BLaER1 treated with 17β-estradiol and CSF1 and Interleukin-3, amounts not matched to agents 10 nM and 100 nM (cell line): ENCODE data around the gene SHISA9.
A peak's percentile ranks its signal among the peaks of the same experiment; 100 is the strongest.
"Not testable (repeated sequence)": the region's sequence is repeated elsewhere in the genome, so short reads cannot be mapped to it uniquely, and the experiment has no call there.

Source experiments
- H3K27ac ChIP-seq, 11 experiments: shearing (Covaris generic); formaldehyde crosslinking; 2 replicates each; pipeline ENCODE4 v1.8.1; 2022
- H3K27me3 ChIP-seq, 11 experiments: shearing (Covaris generic); formaldehyde crosslinking; 2 replicates each; pipeline ENCODE4 v1.8.1; 2022
- H3K36me3 ChIP-seq, 11 experiments: shearing (Covaris generic); formaldehyde crosslinking; 2 replicates each; pipeline ENCODE4 v1.8.1; 2022
- H3K4me1 ChIP-seq, 10 experiments: shearing (Covaris generic); formaldehyde crosslinking; 2 replicates each; pipeline ENCODE4 v1.8.1; 2022
- H3K4me2 ChIP-seq, 11 experiments: shearing (Covaris generic); formaldehyde crosslinking; 2 replicates each; pipeline ENCODE4 v1.8.1; 2022
- H3K4me3 ChIP-seq, 10 experiments: shearing (Covaris generic); formaldehyde crosslinking; 2 replicates each; pipeline ENCODE4 v1.8.1; 2022
- H3K9ac ChIP-seq, 11 experiments: shearing (Covaris generic); formaldehyde crosslinking; 2 replicates each; pipeline ENCODE4 v1.8.1; 2022
- H3K9me3 ChIP-seq, 11 experiments: shearing (Covaris generic); formaldehyde crosslinking; replicated peaks in 1 of 11; 2 replicates each; pipeline ENCODE4 v1.8.1; 2022
- H4K20me1 ChIP-seq, 11 experiments: shearing (Covaris generic); formaldehyde crosslinking; 2 replicates each; pipeline ENCODE4 v1.8.1; 2022
- Cebpa-rat ChIP-seq, 11 experiments: shearing (Covaris generic); IDR thresholded peaks; 2 replicates each; pipeline ENCODE4 v1.8.1; 2022

The SHISA9 gene

DNA sequence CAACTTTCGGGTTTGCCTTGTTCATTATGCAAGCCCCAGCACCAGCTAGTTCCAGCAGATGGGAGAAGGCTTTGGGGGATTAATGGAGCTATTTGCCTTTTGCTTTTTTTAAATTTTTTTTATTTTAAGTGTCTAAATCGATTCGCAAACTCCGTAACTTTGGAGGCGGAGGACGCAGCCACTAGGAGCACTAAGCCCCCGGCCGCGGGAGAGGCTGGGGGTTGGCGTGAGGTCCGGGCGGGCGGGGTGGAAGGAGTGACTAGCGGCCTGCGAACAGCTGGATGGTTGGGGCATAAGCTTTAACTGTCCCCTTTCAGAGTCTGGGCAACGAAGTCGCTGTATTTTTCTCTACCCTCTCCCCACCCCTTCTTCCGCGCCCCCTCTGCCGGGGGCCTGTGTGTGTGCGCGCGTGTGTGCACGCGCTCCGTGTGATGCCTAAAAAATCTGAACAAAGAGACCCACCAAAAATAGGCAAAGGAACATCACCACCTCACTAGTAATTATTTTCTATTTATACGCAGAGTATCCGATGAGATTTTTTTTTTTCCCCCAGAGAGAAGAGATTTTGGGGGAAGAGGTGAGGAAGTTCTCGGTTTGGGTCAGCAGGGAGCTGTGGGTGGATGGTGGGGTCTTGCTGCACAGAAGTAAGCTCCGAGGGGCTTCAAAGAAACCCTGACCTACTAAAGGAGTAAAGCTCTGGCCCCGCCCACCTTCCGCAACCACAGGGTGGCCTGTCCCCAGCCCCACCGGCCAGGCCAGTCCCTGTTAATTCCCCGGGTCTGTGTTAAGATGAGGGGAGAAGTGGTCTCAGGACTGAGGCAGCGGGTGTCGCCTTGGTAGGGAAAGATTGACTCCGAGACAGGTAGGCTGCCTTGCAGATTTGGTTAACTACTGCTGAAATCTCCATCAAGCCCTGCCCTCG is 2.3 kb downstream of the SHISA9 start:
- peaks cover 69 to 81% (median 78%) of the 10 kb centered on the region in 11 experiments for H3K27me3 ChIP-seq
- no peak overlapping the region for H3K27ac ChIP-seq
- H3K4me2 ChIP-seq: peak overlapping the region; percentile 93 to 100 (median 95)
- H3K4me3 ChIP-seq: peak overlapping the region; percentile 6 to 67 (median 57); a peak in 16 of 20 replicates
- H3K4me1 ChIP-seq: peaks cover 23 to 32% (median 29%) of the 10 kb centered on the region in 10 experiments
- no peaks in the 10 kb centered on the region for H3K9me3 ChIP-seq
- no peak overlapping the region for H3K9ac ChIP-seq
- H4K20me1 ChIP-seq: peaks cover 0 to 56% (median 34%) of the 10 kb centered on the region in 11 experiments; a peak in 16 of 22 replicates
- no peak for TF ChIP-seq Cebpa-rat (IDR thresholded peaks at IDR 0.05)
- H3K36me3 ChIP-seq: no peaks in the 10 kb centered on the region

- Histone ChIP-seq H4K20me1 (peaks cover 0 to 53% (median 34%) of the 10 kb centered on the region in 11 experiments; a peak in 16 of 22 replicates), H3K4me2 (peak overlapping the region; percentile 93 to 100 (median 95); a peak in 16 of 22 replicates), H3K36me3 (no peaks in the 10 kb centered on the region), H3K9me3 (no peaks in the 10 kb centered on the region), H3K27me3 (peaks cover 63 to 74% (median 72%) of the 10 kb centered on the region in 11 experiments), H3K27ac (no peak overlapping the region), H3K4me1 (peaks cover 23 to 32% (median 29%) of the 10 kb centered on the region in 10 experiments), H3K9ac (no peak overlapping the region), H3K4me3 (peak overlapping the region in 1 of 10 experiments; percentile 52; a peak in 1 of 20 replicates)
- no peak for TF ChIP-seq Cebpa-rat (IDR thresholded peaks at IDR 0.05)
Observed at GRCh38 chr16:12904329-12904671, 2.9 kb downstream of the SHISA9 start.

GRCh38 chr16:12906271-12906670 is 4.9 kb downstream of the SHISA9 start:
- peaks cover 0 to 7% (median 0%) of the 10 kb centered on the region in 11 experiments; a peak in 3 of 22 replicates for H3K9me3 ChIP-seq
- no peak overlapping the region for H3K4me2 ChIP-seq
- no peaks in the 10 kb centered on the region; a peak in 1 of 22 replicates for H3K36me3 ChIP-seq
- H3K27ac ChIP-seq: no peak overlapping the region
- no peak for TF ChIP-seq Cebpa-rat (IDR thresholded peaks at IDR 0.05)
- H3K9ac ChIP-seq: no peak overlapping the region
- H4K20me1 ChIP-seq: peaks cover 0 to 34% (median 26%) of the 10 kb centered on the region in 11 experiments; a peak in 15 of 22 replicates
- H3K4me3 ChIP-seq: no peak overlapping the region
- H3K4me1 ChIP-seq: peaks cover 23 to 31% (median 29%) of the 10 kb centered on the region in 10 experiments
- H3K27me3 ChIP-seq: peaks cover 43 to 55% (median 52%) of the 10 kb centered on the region in 11 experiments

- H3K27me3 ChIP-seq: peaks cover 37 to 48% (median 46%) of the 10 kb centered on the region in 11 experiments
- H3K27ac ChIP-seq: no peak overlapping the region
- no peak overlapping the region for H3K9ac ChIP-seq
- H4K20me1 ChIP-seq: peaks cover 0 to 29% (median 21%) of the 10 kb centered on the region in 11 experiments; a peak in 15 of 22 replicates
- no peaks in the 10 kb centered on the region; a peak in 1 of 22 replicates for H3K36me3 ChIP-seq
- H3K4me3 ChIP-seq: no peak overlapping the region
- TF ChIP-seq Cebpa-rat (IDR thresholded peaks at IDR 0.05): no peak
- peaks cover 0 to 7% (median 0%) of the 10 kb centered on the region in 11 experiments; a peak in 3 of 22 replicates for H3K9me3 ChIP-seq
- no peak overlapping the region for H3K4me2 ChIP-seq
- H3K4me1 ChIP-seq: peaks cover 22 to 32% (median 28%) of the 10 kb centered on the region in 10 experiments
Observed at GRCh38 chr16:12906765-12907516, 5.5 kb downstream of the SHISA9 start.

DNA sequence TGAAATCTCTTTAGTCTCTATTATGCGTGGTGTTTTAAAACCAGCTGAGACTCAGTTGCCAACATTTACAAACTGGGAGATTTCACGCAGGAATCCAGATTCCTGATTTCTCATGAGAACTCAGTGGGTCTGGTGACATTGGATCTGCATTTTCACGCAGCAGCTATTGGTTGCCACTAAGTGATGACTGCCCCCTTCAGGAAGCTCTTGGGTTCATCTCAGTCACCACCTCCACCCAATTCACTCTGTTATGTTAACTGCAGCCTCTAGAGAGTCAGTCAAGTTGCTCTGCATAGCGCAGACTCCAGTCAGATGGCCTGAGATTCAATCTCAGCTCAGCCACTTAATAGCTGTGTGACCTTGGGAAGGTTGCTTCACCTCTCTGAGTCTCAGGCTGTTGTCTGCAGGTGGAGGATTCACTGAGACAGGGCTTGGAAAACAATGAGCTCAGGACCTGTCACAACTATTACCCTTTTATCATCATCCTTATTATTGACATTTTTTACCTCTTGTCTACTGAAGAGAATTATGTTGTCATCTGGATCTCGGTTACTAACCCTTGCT is 6.4 kb downstream of the SHISA9 start:
- Histone ChIP-seq H3K36me3 (no peaks in the 10 kb centered on the region; a peak in 1 of 22 replicates), H3K27ac (no peak overlapping the region), H3K4me3 (no peak overlapping the region), H3K4me1 (peaks cover 14 to 32% (median 27%) of the 10 kb centered on the region in 10 experiments), H4K20me1 (peaks cover 0 to 21% (median 13%) of the 10 kb centered on the region in 11 experiments; a peak in 14 of 22 replicates), H3K9ac (no peak overlapping the region), H3K27me3 (peaks cover 29 to 40% (median 37%) of the 10 kb centered on the region in 11 experiments), H3K4me2 (no peak overlapping the region), H3K9me3 (peaks cover 0 to 7% (median 0%) of the 10 kb centered on the region in 11 experiments; a peak in 3 of 22 replicates)
- TF ChIP-seq Cebpa-rat (IDR thresholded peaks at IDR 0.05): no peak

DNA sequence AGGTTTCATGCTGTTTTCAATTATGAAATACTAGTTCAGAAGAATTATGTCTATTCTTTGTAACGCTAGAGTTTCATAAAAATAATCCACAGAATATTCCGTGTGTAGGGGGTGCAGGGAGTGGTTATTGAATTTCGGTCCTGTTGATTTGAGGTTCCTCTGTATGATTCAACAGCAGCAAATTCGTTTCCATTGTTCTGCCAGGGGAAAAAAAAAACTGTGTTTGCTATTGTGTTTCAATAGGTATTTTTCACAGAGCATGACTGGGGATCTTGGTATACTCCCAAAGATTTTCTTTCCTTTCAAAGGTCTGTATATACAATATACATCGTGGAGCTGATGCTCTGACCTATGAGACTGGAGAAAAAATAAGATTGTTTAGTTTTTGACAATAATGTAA is 15.8 kb downstream of the SHISA9 start:
- peaks cover 12 to 26% (median 18%) of the 10 kb centered on the region in 10 experiments for H3K4me1 ChIP-seq
- no peak overlapping the region for H3K9ac ChIP-seq
- no peaks in the 10 kb centered on the region for H4K20me1 ChIP-seq
- no peaks in the 10 kb centered on the region for H3K36me3 ChIP-seq
- H3K27ac ChIP-seq: no peak overlapping the region
- H3K27me3 ChIP-seq: peaks cover 0 to under 1% (median 0%) of the 10 kb centered on the region in 11 experiments; a peak in 1 of 22 replicates
- no peak overlapping the region for H3K4me3 ChIP-seq
- no peak for TF ChIP-seq Cebpa-rat (IDR thresholded peaks at IDR 0.05)
- no peak overlapping the region for H3K4me2 ChIP-seq
- no peaks in the 10 kb centered on the region for H3K9me3 ChIP-seq

GRCh38 chr16:12917653-12918052 is 16.3 kb downstream of the SHISA9 start:
- no peaks in the 10 kb centered on the region for H3K36me3 ChIP-seq
- no peak overlapping the region for H3K4me2 ChIP-seq
- H3K4me1 ChIP-seq: peaks cover 12 to 22% (median 15%) of the 10 kb centered on the region in 10 experiments
- no peaks in the 10 kb centered on the region for H4K20me1 ChIP-seq
- no peak overlapping the region for H3K27ac ChIP-seq
- no peaks in the 10 kb centered on the region for H3K27me3 ChIP-seq
- no peak for TF ChIP-seq Cebpa-rat (IDR thresholded peaks at IDR 0.05)
- no peak overlapping the region for H3K4me3 ChIP-seq
- no peaks in the 10 kb centered on the region for H3K9me3 ChIP-seq
- no peak overlapping the region for H3K9ac ChIP-seq

GRCh38 chr16:12920739-12921138 is 19.3 kb downstream of the SHISA9 start:
- peak in 3 of 11 experiments; percentile 45 to 73 (median 53); a peak in 5 of 22 replicates for TF ChIP-seq Cebpa-rat (IDR thresholded peaks at IDR 0.05)
- H3K27me3 ChIP-seq: no peaks in the 10 kb centered on the region
- H3K36me3 ChIP-seq: no peaks in the 10 kb centered on the region
- peaks cover 9 to 20% (median 14%) of the 10 kb centered on the region in 10 experiments; a peak in 19 of 20 replicates for H3K4me1 ChIP-seq
- peak overlapping the region; percentile 23 to 72 (median 59) for H3K4me2 ChIP-seq
- 0 out of 22 replicates have a peak overlapping the region, but pooled peaks of 2 of the 11 experiments have one; percentile 12 to 18 for H3K27ac ChIP-seq
- no peak overlapping the region for H3K9ac ChIP-seq
- H3K9me3 ChIP-seq: no peaks in the 10 kb centered on the region
- H3K4me3 ChIP-seq: no peak overlapping the region
- H4K20me1 ChIP-seq: no peaks in the 10 kb centered on the region

GRCh38 chr16:12923640-12924039 is 22.2 kb downstream of the SHISA9 start:
- not testable (repeated sequence) for H3K9ac ChIP-seq, H3K27me3 ChIP-seq, H3K9me3 ChIP-seq, H3K4me2 ChIP-seq, H4K20me1 ChIP-seq, H3K36me3 ChIP-seq, H3K4me3 ChIP-seq, H3K27ac ChIP-seq
- peaks cover 9 to 20% (median 14%) of the 10 kb centered on the region in 10 experiments; a peak in 19 of 20 replicates for H3K4me1 ChIP-seq
